Vagina (tissue), 2 donors: ENCODE results near the gene SDHC.

Experiments
- POLR2A ChIP-seq, 2 donors: fragments of 450-650 bp; IDR thresholded peaks; one replicate each; pipeline ENCODE4 v1.6.1; 2017; ENCODE audit warnings: antibody characterized with exemption in 2 of 2, mild to moderate bottlenecking in 2 of 2, moderate library complexity in 2 of 2
- POLR2AphosphoS5 ChIP-seq, 2 donors: sonication (generic); formaldehyde crosslinking; IDR thresholded peaks; one replicate each; pipeline ENCODE4 v1.9.0; 2017; ENCODE audit warnings: antibody characterized with exemption in 2 of 2, mild to moderate bottlenecking in 2 of 2, low read depth in 1 of 2; ENCODE audit not compliant: insufficient read depth in 1 of 2
- TF ChIP-seq, protein P1 (sequence below), 3 experiments: fragments of 450-650 bp in 2 of 3; fragments of 200-600 bp in 1 of 3; sonication (generic) in 1 of 3; IDR thresholded peaks; one replicate each; pipeline ENCODE4 v1.5.1; 2017 to 2019; ENCODE audit warnings: antibody characterized with exemption in 3 of 3, mild to moderate bottlenecking in 2 of 3, moderate library complexity in 2 of 3

DNA sequence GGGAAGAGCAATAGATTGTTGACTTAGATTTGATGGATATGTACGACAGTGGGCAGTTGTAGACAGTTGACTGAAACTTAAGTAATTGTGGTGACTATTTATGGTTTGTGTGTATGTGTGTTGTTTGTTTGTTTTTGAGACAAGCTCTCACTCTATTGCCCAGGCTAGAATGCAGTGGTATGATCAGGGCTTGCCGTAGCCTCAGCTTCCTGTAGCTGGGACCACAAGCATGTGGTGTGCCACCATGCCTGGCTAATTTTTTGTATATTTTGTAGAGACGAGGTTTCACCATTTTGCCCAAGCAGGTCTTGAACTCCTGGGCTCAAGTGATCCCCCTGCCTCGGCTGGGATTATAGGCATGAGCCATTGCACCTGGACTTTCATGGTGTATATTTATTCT is 9.8 kb downstream of the SDHC start:
- no peak for TF ChIP-seq POLR2AphosphoS5 (IDR thresholded peaks at IDR 0.05; ENCODE audit: insufficient read depth in 1 of 2, low read depth in 1 of 2)
- TF ChIP-seq, protein P1, sequence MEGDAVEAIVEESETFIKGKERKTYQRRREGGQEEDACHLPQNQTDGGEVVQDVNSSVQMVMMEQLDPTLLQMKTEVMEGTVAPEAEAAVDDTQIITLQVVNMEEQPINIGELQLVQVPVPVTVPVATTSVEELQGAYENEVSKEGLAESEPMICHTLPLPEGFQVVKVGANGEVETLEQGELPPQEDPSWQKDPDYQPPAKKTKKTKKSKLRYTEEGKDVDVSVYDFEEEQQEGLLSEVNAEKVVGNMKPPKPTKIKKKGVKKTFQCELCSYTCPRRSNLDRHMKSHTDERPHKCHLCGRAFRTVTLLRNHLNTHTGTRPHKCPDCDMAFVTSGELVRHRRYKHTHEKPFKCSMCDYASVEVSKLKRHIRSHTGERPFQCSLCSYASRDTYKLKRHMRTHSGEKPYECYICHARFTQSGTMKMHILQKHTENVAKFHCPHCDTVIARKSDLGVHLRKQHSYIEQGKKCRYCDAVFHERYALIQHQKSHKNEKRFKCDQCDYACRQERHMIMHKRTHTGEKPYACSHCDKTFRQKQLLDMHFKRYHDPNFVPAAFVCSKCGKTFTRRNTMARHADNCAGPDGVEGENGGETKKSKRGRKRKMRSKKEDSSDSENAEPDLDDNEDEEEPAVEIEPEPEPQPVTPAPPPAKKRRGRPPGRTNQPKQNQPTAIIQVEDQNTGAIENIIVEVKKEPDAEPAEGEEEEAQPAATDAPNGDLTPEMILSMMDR (IDR thresholded peaks at IDR 0.05) = no peak
- no peak for TF ChIP-seq POLR2A (IDR thresholded peaks at IDR 0.05)
